Gastrocnemius medialis (tissue), 4 donors: ENCODE results near the gene DXO. TPM values are rescaled to one million over a fixed set of nuclear protein-coding genes. Genes with fewer than 3 reads are reported as not detected.
"Not testable (repeated sequence)": the region's sequence is repeated elsewhere in the genome, so short reads cannot be mapped to it uniquely, and the experiment has no call there.

ENCODE experiments used
- ATAC-seq, 2 donors: fragments of 150-250 bp; one replicate each; pipeline ENCODE4 v1.9.1; 2016
- DNase-seq, 2 donors: peaks; one replicate each; pipeline ENCODE4 v3.0.0-alpha.2; 2019
- H3K27ac ChIP-seq, 4 donors: fragments of 200-600 bp; sonication (generic); 1 replicate in 1 of 4; 2 replicates in 3 of 4; pipeline ENCODE4 v1.5.1; 2016 to 2018; ENCODE audit warnings: mild to moderate bottlenecking in 2 of 4, moderate library complexity in 1 of 4
- H3K27me3 ChIP-seq, 3 donors: fragments of 200-600 bp; sonication (generic) in 2 of 3; 1 replicate in 1 of 3; 2 replicates in 2 of 3; pipeline versions ENCODE4 v1.5.1 to v1.6.0; 2016 to 2019; ENCODE audit warnings: mild to moderate bottlenecking in 1 of 3, moderate library complexity in 1 of 3
- H3K36me3 ChIP-seq, 2 donors: fragments of 200-600 bp; sonication (generic) in 1 of 2; one replicate each; pipeline ENCODE4 v1.5.1; 2017 to 2018
- H3K4me1 ChIP-seq, 2 donors: fragments of 200-600 bp; sonication (generic) in 1 of 2; one replicate each; pipeline ENCODE4 v1.5.1; 2016 to 2017; ENCODE audit warnings: mild to moderate bottlenecking in 2 of 2
- H3K4me3 ChIP-seq, 4 donors: fragments of 200-600 bp; sonication (generic) in 3 of 4; 1 replicate in 1 of 4; 2 replicates in 3 of 4; pipeline ENCODE4 v1.5.1; 2016 to 2019; ENCODE audit warnings: mild to moderate bottlenecking in 2 of 4
- H3K9me3 ChIP-seq, 3 donors: fragments of 200-600 bp; sonication (generic) in 2 of 3; 1 replicate in 1 of 3; 2 replicates in 2 of 3; pipeline ENCODE4 v1.5.1; 2016 to 2019
- POLR2A ChIP-seq, 2 donors: fragments of 450-650 bp; IDR thresholded peaks; one replicate each; pipeline ENCODE4 v1.6.1; 2017; ENCODE audit warnings: antibody characterized with exemption in 2 of 2, mild to moderate bottlenecking in 2 of 2, moderate library complexity in 2 of 2
- in situ Hi-C, 4 donors: fragments of 200-750 bp; cut with MboI; loops; one replicate each; pipeline versions ENCODE4 v1.15.0 to v1.8.0; 2017; ENCODE audit warnings: low sequenced_read_pairs in 4 of 4
- intact Hi-C: fragments of 100-400 bp; cut with DNase I; formaldehyde crosslinking; loops from one replicate; pipeline ENCODE4 v1.15.1; 2023; ENCODE audit warnings: low total_unique reads
- total RNA-seq, 4 donors: library from RNA; depleted of rRNA; stranded (reverse); fragments of >200 nt; gene quantifications; one replicate each; pipeline versions ENCODE4 v1.1.0 to v1.2.3, GENCODE V29; 2016
- TF ChIP-seq, protein P1 (sequence below), 5 experiments: fragments of 450-650 bp in 3 of 5; fragments of 200-600 bp in 2 of 5; sonication (generic) in 2 of 5; IDR thresholded peaks in 4 of 5; conservative IDR thresholded peaks in 1 of 5; 1 replicate in 4 of 5; 2 replicates in 1 of 5; pipeline ENCODE4 v1.5.1; 2016 to 2019; ENCODE audit warnings: antibody characterized with exemption in 5 of 5, mild to moderate bottlenecking in 3 of 5, moderate library complexity in 3 of 5

DXO gene
- 10 to 100 TPM in 1 of 4 donors, 1 to 10 TPM in 3; 5.8 to 11.5 (median 8.5) TPM for total RNA-seq

DNA sequence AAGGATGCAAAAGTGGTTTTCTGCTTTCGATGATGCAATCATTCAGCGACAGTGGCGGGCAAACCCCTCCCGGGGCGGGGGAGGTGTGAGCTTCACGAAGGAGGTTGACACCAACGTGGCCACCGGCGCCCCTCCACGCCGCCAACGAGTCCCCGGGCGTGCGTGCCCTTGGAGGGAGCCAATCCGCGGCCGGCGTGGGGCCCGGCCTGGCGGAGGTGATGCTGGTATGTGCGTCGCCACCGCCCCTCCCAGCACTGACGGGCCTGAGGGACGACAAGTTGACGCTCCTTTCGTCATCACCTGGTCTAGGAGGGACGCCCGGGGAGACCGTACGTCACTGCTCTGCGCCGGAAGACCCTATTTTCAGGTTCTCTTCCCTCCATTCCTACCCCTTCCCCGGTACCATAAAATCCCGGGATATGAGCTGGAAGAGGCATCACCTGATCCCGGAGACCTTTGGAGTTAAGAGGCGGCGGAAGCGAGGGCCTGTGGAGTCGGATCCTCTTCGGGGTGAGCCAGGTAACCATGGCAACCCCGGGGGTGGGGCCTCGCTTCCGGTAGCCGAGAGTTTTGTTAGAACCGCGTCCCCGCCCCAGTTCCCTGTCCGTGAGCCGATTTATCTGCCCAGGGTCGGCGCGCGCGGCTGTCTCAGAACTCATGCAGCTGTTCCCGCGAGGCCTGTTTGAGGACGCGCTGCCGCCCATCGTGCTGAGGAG lies at the start of gene DXO:
DXO (minus strand) TSS at position 146 of the 716 bp plus-strand sequence. CDS start 463 bp downstream, outside the sequence.
- Histone ChIP-seq H3K27me3 (no peaks in the 10 kb centered on the region), H3K4me1 (peaks cover 23 to 29% of the 10 kb centered on the region in 2 donors), H3K27ac (peak within 1 kb of the TSS; percentile 90 to 97 (median 92)), H3K9me3 (no peaks in the 10 kb centered on the region), H3K36me3 (peaks cover 0 to 23% of the 10 kb centered on the region in 2 donors), H3K4me3 (peak within 1 kb of the TSS; percentile 74 to 91 (median 85))
- in situ Hi-C loops = loop anchor here (10.0 to 25.0 kb wide), 7 partner anchors 77 to 990 kb away; partner anchors contain the start of genes AGER (in 1 of the 4), AGPAT1 (in 1 of the 4), APOM (in 1 of the 4) and ATF6B (in 1 of the 4)
- DNase-seq (peak; percentile 94 to 95), ATAC-seq (peak; percentile 97 to 98)
- intact Hi-C loops = loop anchor here (1.0 to 10.0 kb wide), 4 partner anchors 13 to 1907 kb away; partner anchors contain the start of genes AGPAT1, CLIC1, POLR1H and PPP1R11
- TF ChIP-seq, protein P1, sequence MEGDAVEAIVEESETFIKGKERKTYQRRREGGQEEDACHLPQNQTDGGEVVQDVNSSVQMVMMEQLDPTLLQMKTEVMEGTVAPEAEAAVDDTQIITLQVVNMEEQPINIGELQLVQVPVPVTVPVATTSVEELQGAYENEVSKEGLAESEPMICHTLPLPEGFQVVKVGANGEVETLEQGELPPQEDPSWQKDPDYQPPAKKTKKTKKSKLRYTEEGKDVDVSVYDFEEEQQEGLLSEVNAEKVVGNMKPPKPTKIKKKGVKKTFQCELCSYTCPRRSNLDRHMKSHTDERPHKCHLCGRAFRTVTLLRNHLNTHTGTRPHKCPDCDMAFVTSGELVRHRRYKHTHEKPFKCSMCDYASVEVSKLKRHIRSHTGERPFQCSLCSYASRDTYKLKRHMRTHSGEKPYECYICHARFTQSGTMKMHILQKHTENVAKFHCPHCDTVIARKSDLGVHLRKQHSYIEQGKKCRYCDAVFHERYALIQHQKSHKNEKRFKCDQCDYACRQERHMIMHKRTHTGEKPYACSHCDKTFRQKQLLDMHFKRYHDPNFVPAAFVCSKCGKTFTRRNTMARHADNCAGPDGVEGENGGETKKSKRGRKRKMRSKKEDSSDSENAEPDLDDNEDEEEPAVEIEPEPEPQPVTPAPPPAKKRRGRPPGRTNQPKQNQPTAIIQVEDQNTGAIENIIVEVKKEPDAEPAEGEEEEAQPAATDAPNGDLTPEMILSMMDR (IDR thresholded peaks at IDR 0.05 in 4 of 5, conservative IDR thresholded peaks at IDR 0.05 in 1 of 5) = no peak
- peak; percentile 67 to 74 for TF ChIP-seq POLR2A (IDR thresholded peaks at IDR 0.05)

GRCh38 chr6:32014547-32014946 lies 42.6 kb upstream of the DXO start, which contains the start of gene C4B:
Gene C4B, plus strand, starts transcription at chr6:32014795. Its CDS starts 51 bp downstream, at chr6:32014846.
- H3K27me3 ChIP-seq, ATAC-seq, H3K4me3 ChIP-seq, intact Hi-C loops, H3K27ac ChIP-seq, DNase-seq, H3K36me3 ChIP-seq, in situ Hi-C loops, H3K4me1 ChIP-seq, H3K9me3 ChIP-seq: not testable (repeated sequence)

GRCh38 chr6:32013738-32014137 lies 41.8 kb upstream of the DXO start:
- in situ Hi-C loops, H3K4me1 ChIP-seq, H3K4me3 ChIP-seq, ATAC-seq, H3K27me3 ChIP-seq, DNase-seq, intact Hi-C loops, H3K36me3 ChIP-seq, H3K9me3 ChIP-seq, H3K27ac ChIP-seq: not testable (repeated sequence)

DNA sequence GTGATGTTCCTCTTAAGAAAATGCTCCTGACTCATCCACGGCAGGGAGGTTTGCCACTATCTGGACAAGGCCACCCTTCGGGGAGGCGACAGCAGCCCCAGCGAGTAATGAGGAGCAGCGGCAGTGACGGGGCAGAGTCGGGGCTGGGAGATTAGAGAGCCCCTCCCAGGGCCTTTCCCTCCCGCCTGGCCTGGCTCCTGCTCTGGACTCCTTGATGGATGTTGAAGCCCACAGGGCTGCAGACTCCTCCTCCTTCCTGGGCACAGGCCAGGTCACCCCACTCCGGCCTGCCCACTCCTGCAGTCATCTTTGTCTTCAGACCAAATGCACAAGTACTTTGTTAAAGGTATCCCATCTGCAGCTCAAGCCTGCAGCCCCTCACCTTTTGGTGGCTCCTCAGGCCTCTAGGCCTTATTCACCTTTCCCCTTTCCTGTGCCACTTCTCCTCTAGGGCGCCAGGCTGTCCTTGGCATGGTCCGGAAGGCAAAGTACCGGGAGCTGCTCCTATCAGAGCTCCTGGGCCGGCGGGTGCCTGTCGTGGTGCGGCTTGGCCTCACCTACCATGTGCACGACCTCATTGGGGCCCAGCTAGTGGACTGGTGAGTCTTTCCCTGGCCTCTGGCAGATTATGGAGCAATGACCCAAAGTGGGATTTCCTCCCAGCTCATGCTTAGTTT lies 41.1 kb upstream of the DXO start:
- DNase-seq, ATAC-seq, H3K27me3 ChIP-seq, H3K9me3 ChIP-seq, H3K27ac ChIP-seq, H3K36me3 ChIP-seq, H3K4me1 ChIP-seq, intact Hi-C loops, H3K4me3 ChIP-seq, in situ Hi-C loops: not testable (repeated sequence)

GRCh38 chr6:32010856-32011530 lies 39.1 kb upstream of the DXO start:
- H3K9me3 ChIP-seq, H3K27ac ChIP-seq, H3K4me1 ChIP-seq, DNase-seq, ATAC-seq, H3K36me3 ChIP-seq, in situ Hi-C loops, intact Hi-C loops, H3K27me3 ChIP-seq, H3K4me3 ChIP-seq: not testable (repeated sequence)

- H3K36me3 ChIP-seq, H3K27me3 ChIP-seq, H3K4me1 ChIP-seq, H3K4me3 ChIP-seq, in situ Hi-C loops, intact Hi-C loops, H3K27ac ChIP-seq, DNase-seq, ATAC-seq, H3K9me3 ChIP-seq: not testable (repeated sequence)
These were observed 37.6 kb upstream of the DXO start for GRCh38 chr6:32009537-32009936.

GRCh38 chr6:32008616-32009015 lies 36.7 kb upstream of the DXO start:
- H3K36me3 ChIP-seq, H3K27me3 ChIP-seq, H3K9me3 ChIP-seq, H3K4me1 ChIP-seq, H3K4me3 ChIP-seq, ATAC-seq, intact Hi-C loops, in situ Hi-C loops, DNase-seq, H3K27ac ChIP-seq: not testable (repeated sequence)

GRCh38 chr6:32008037-32008436 lies 36.1 kb upstream of the DXO start:
- H3K27ac ChIP-seq, in situ Hi-C loops, ATAC-seq, H3K4me1 ChIP-seq, H3K27me3 ChIP-seq, H3K4me3 ChIP-seq, H3K36me3 ChIP-seq, DNase-seq, H3K9me3 ChIP-seq, intact Hi-C loops: not testable (repeated sequence)

DNA sequence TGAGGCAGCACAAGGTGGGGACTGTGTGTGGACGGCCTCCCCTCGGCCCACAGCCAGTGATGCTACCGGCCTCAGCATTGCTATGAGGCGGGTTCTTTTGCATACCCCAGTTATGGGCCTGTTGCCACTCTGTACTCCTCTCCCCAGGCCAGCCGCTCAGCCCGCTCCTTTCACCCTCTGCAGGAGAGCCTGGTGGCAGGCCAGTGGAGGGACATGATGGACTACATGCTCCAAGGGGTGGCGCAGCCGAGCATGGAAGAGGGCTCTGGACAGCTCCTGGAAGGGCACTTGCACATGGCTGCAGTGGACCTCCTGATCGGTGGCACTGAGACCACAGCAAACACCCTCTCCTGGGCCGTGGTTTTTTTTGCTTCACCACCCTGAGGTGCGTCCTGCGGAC lies 35.1 kb upstream of the DXO start:
- H3K36me3 ChIP-seq, in situ Hi-C loops, ATAC-seq, H3K4me3 ChIP-seq, H3K4me1 ChIP-seq, intact Hi-C loops, H3K27ac ChIP-seq, DNase-seq, H3K9me3 ChIP-seq, H3K27me3 ChIP-seq: not testable (repeated sequence)

GRCh38 chr6:32005991-32006529 lies 34.1 kb upstream of the DXO start:
- intact Hi-C loops, H3K27ac ChIP-seq, H3K9me3 ChIP-seq, H3K27me3 ChIP-seq, ATAC-seq, H3K4me1 ChIP-seq, H3K4me3 ChIP-seq, DNase-seq, H3K36me3 ChIP-seq, in situ Hi-C loops: not testable (repeated sequence)
